Heart left ventricle (tissue), 16 donors: Measurements from ENCODE around the gene FNBP1L. TPM values are rescaled to one million over a fixed set of nuclear protein-coding genes. Genes with fewer than 3 reads are reported as not detected.
A peak's percentile ranks its signal among the peaks of the same experiment; 100 is the strongest.

Source experiments
- ATAC-seq, 4 donors: fragments of 200-7000 bp; cut with Tn5 transposase; one replicate each; pipeline ENCODE4 v1.9.1; 2020 to 2022; ENCODE audit warnings: moderate library complexity in 4 of 4, mild to moderate bottlenecking in 3 of 4, moderate number of reproducible peaks in 1 of 4
- DNase-seq, 5 donors: peaks; one replicate each; pipeline ENCODE4 v3.0.0-alpha.2; 2020
- H3K27ac ChIP-seq, 12 donors: fragments of 200-600 bp; sonication (generic) in 4 of 12; one replicate each; pipeline versions ENCODE4 v1.5.0 to v1.8.0; 2016 to 2022; ENCODE audit warnings: mild to moderate bottlenecking in 2 of 12
- H3K27me3 ChIP-seq, 9 donors: fragments of 200-600 bp; sonication (generic) in 2 of 9; one replicate each; pipeline versions ENCODE4 v1.5.1 to v1.8.0; 2016 to 2022; ENCODE audit warnings: mild to moderate bottlenecking in 3 of 9
- H3K36me3 ChIP-seq, 9 donors: fragments of 200-600 bp; sonication (generic) in 2 of 9; one replicate each; pipeline versions ENCODE4 v1.5.0 to v1.8.0; 2018 to 2022; ENCODE audit warnings: mild to moderate bottlenecking in 2 of 9
- H3K4me1 ChIP-seq, 12 donors: fragments of 200-600 bp; sonication (generic) in 4 of 12; one replicate each; pipeline versions ENCODE4 v1.5.0 to v1.8.0; 2016 to 2022; ENCODE audit warnings: mild to moderate bottlenecking in 3 of 12
- H3K4me3 ChIP-seq, 12 donors: fragments of 200-600 bp; sonication (generic) in 4 of 12; one replicate each; pipeline versions ENCODE4 v1.5.0 to v1.8.0; 2017 to 2022; ENCODE audit warnings: mild to moderate bottlenecking in 9 of 12, moderate library complexity in 4 of 12
- H3K9me3 ChIP-seq, 12 donors: fragments of 200-600 bp; sonication (generic) in 4 of 12; one replicate each; pipeline versions ENCODE4 v1.5.0 to v1.8.0; 2016 to 2022; ENCODE audit warnings: mild to moderate bottlenecking in 1 of 12
- CTCF ChIP-seq, 12 donors: fragments of 200-600 bp; sonication (generic) in 4 of 12; IDR thresholded peaks; one replicate each; pipeline versions ENCODE4 v1.5.0 to v1.8.0; 2018 to 2022; ENCODE audit warnings: antibody characterized with exemption in 12 of 12, mild to moderate bottlenecking in 5 of 12
- POLR2A ChIP-seq, 2 donors: fragments of 450-650 bp; IDR thresholded peaks; one replicate each; pipeline ENCODE4 v1.6.1; 2017; ENCODE audit warnings: antibody characterized with exemption in 2 of 2, mild to moderate bottlenecking in 2 of 2, moderate library complexity in 2 of 2
- WGBS, 4 donors: extraction: QIAGEN DNeasy Blood & Tissue Kit in 2 of 4; methylation state at CpG; one replicate each; pipeline versions ENCODE4 v1.1.5 to v1.1.7; 2013 to 2018; 5-methylcytosine and 5-hydroxymethylcytosine counted together
- intact Hi-C, 10 donors: fragments of 100-400 bp; cut with DNase I; formaldehyde crosslinking; loops; one replicate each; pipeline versions ENCODE4 v1.11.1 to v1.14.2; 2022
- polyA plus RNA-seq, 2 donors: library from polyadenylated mRNA; stranded (reverse); fragments of 200-250 nt; gene quantifications; one replicate each; pipeline ENCODE4 v1.2.3, GENCODE V29; 2013
- total RNA-seq, 9 donors: library from RNA; depleted of rRNA in 2 of 9; stranded (reverse); fragments of >200 nt in 2 of 9; fragmentation: NEBNext Ultra II Directional in 3 of 9; extraction: Animal tissue kit (Norgen Biotek cat#: 25700) in 3 of 9; gene quantifications; one replicate each; pipeline versions ENCODE4 v1.1.0 to v1.2.4, GENCODE V29; 2016 to 2023
- donor health status: ischemic (EF 13 %, LVEDD 7.1; RV severe dilation, severe dysfunction).
- donor health status: healthy with polysubstance abuse.
- donor health status: DM: no; HTN: yes; CAD: no.
- donor health status: DM: no; HTN: no; CAD: no.
- donor health status: ischemic (EF 25% LVEDD 6.9; RV normal size, moderate dysfunction).
- donor health status: ischemic (EF 25% LVEDD 5.7; RV mildly dilated, moderate dysfunction).
- donor health status: healthy.
- donor health status: DM: yes; HTN: yes; CAD: no.
- donor health status: ischemic (EF 35%, LVEDD 5.7; RV mildly dilated, moderate dysfunction).
- donor health status: nonischemic (EF 11% LVEDD 7.7; RV severe dilation, severe dysfunction).
- donor health status: DM: yes; HTN: yes; CAD: no.
- donor health status: PGD.
- donor health status: ischemic (EF 29% LVEDD 5.4; RV normal size, mild dysfunction).
- donor health status: nonischemic (EF 23%, LVEDD 6.1; RV moderate dilation, normal function).

The FNBP1L gene
- total and polyA plus RNA-seq, 11 donors, result 12.4 to 38.8 (median 23.4) TPM

- ATAC-seq (peak in 2 of 4 donors; percentile 9 to 29), DNase-seq (no peak)
- Histone ChIP-seq H3K9me3 (no peaks in the 10 kb centered on the region), H3K27me3 (no peaks in the 10 kb centered on the region), H3K4me3 (no peak overlapping the region), H3K36me3 (no peaks in the 10 kb centered on the region), H3K4me1 (peaks cover 0 to 90% (median 60%) of the 10 kb centered on the region in 12 donors), H3K27ac (peak overlapping the region in 8 of 12 donors; percentile 6 to 52 (median 30))
- TF ChIP-seq CTCF (IDR thresholded peaks at IDR 0.05), result no peak
- WGBS, 4 donors, result 76 to 95% (median 86%) methylated on average over 2 of the region's 2 CpGs
- intact Hi-C loops, result no loop called here
Measured at GRCh38 chr1:93600663-93601062, 152.7 kb downstream of the FNBP1L start.

GRCh38 chr1:93601686-93602085, 153.8 kb downstream of the FNBP1L start:
- WGBS, 4 donors, result 65 to 82% (median 74%) methylated on average over 1 of the region's 1 CpG
- no peak for TF ChIP-seq POLR2A (IDR thresholded peaks at IDR 0.05)
- TF ChIP-seq CTCF (IDR thresholded peaks at IDR 0.05), result no peak
- Histone ChIP-seq H3K27ac (no peak overlapping the region), H3K4me1 (peaks cover under 1 to 90% (median 61%) of the 10 kb centered on the region in 12 donors), H3K4me3 (no peak overlapping the region), H3K9me3 (no peaks in the 10 kb centered on the region), H3K27me3 (no peaks in the 10 kb centered on the region), H3K36me3 (no peaks in the 10 kb centered on the region)
- DNase-seq, result no peak
- intact Hi-C loops, result no loop called here
- no peak for ATAC-seq

- Histone ChIP-seq H3K36me3 (no peaks in the 10 kb centered on the region), H3K27ac (no peak overlapping the region), H3K4me1 (peaks cover 3 to 90% (median 61%) of the 10 kb centered on the region in 12 donors), H3K27me3 (no peaks in the 10 kb centered on the region), H3K4me3 (no peak overlapping the region), H3K9me3 (no peaks in the 10 kb centered on the region)
- ATAC-seq, result no peak
- TF ChIP-seq CTCF (IDR thresholded peaks at IDR 0.05) (no peak), POLR2A (IDR thresholded peaks at IDR 0.05) (no peak)
- intact Hi-C loops, result no loop called here
- WGBS, 4 donors, result 97 to 98% (median 97%) methylated on average over 4 of the region's 4 CpGs
- no peak for DNase-seq
Measured at GRCh38 chr1:93602101-93602500, 154.2 kb downstream of the FNBP1L start.

- DNase-seq (no peak), ATAC-seq (no peak)
- TF ChIP-seq POLR2A (IDR thresholded peaks at IDR 0.05) (no peak), CTCF (IDR thresholded peaks at IDR 0.05) (no peak)
- Histone ChIP-seq H3K27ac (peak overlapping the region in 1 of 12 donors; percentile 7), H3K27me3 (no peaks in the 10 kb centered on the region), H3K4me3 (no peak overlapping the region), H3K4me1 (peaks cover 3 to 90% (median 61%) of the 10 kb centered on the region in 12 donors), H3K36me3 (no peaks in the 10 kb centered on the region), H3K9me3 (no peaks in the 10 kb centered on the region)
- 83 to 93% (median 92%) methylated on average over 3 of the region's 3 CpGs for WGBS, 4 donors
- intact Hi-C loops, result no loop called here
Measured at GRCh38 chr1:93603106-93603505, 155.2 kb downstream of the FNBP1L start.
